MCF 10A (cell line): ENCODE data around the gene SH3BP5. TPM values are rescaled to one million over a fixed set of nuclear protein-coding genes. Genes with fewer than 3 reads are reported as not detected.
A peak's percentile ranks its signal among the peaks of the same experiment; 100 is the strongest.

Experiments used
- BruUV-seq: library from RNA; stranded (reverse); fragments of 400-500 nt; replicated peaks from 2 replicates; lab custom pipeline; 2021; lab: Mats Ljungman, UMichigan
- CTCF ChIA-PET: fragments of 300-600 bp; sonication (Branson Sonifier 250); formaldehyde crosslinking; extraction: SDS; loops from one replicate; lab custom pipeline; 2021; ENCODE audit warnings: antibody characterized with exemption, inconsistent platforms; lab: Yijun Ruan, JAX
- POLR2A ChIA-PET: fragments of 300-600, 350-650 bp; sonication (Branson Sonifier 250); formaldehyde crosslinking; extraction: SDS; loops from one replicate; lab custom pipeline; 2020; ENCODE audit warnings: antibody characterized with exemption, inconsistent platforms; lab: Yijun Ruan, JAX
- DNase-seq: peaks from one replicate; pipeline ENCODE4 v3.0.0-alpha.2; 2018; ENCODE audit not compliant: unreplicated experiment
- H3K27ac Mint-ChIP-seq: one replicate; pipeline ENCODE4 v1.8.0; 2022; ENCODE audit warnings: mild to moderate bottlenecking, low read depth, mixed read lengths; ENCODE audit not compliant: unreplicated experiment
- H3K27me3 Mint-ChIP-seq: one replicate; pipeline ENCODE4 v1.8.0; 2022; ENCODE audit warnings: mixed read lengths; ENCODE audit not compliant: insufficient read depth, unreplicated experiment
- H3K36me3 Mint-ChIP-seq: one replicate; pipeline ENCODE4 v1.8.0; 2022; ENCODE audit warnings: mild to moderate bottlenecking, moderate library complexity, mixed read lengths; ENCODE audit not compliant: insufficient read depth, unreplicated experiment
- H3K4me1 Mint-ChIP-seq: one replicate; pipeline ENCODE4 v1.8.0; 2022; ENCODE audit warnings: mixed read lengths; ENCODE audit not compliant: insufficient read depth, unreplicated experiment
- H3K4me3 Mint-ChIP-seq: one replicate; pipeline ENCODE4 v1.8.0; 2022; ENCODE audit warnings: mild to moderate bottlenecking, moderate library complexity, mixed read lengths; ENCODE audit not compliant: unreplicated experiment
- H3K9me3 Mint-ChIP-seq: one replicate; pipeline ENCODE4 v1.8.0; 2022; ENCODE audit warnings: mixed read lengths; ENCODE audit not compliant: unreplicated experiment
- intact Hi-C: fragments of 100-400 bp; cut with micrococcal nuclease; formaldehyde crosslinking; loops from 2 replicates; pipeline ENCODE4 v1.14.1; 2022
- total RNA-seq: library from RNA; stranded (reverse); gene quantifications from 2 replicates; pipeline ENCODE4 v1.2.3, GENCODE V29; 2022
- TF ChIP-seq, protein P1 (sequence below): fragments of 200-600 bp; IDR thresholded peaks from one replicate; pipeline ENCODE4 v1.8.0; 2022; ENCODE audit warnings: antibody characterized with exemption, mild to moderate bottlenecking; ENCODE audit not compliant: unreplicated experiment

The SH3BP5 gene
- total RNA-seq, 1 experiment from 2014 or later: 8.8 TPM

DNA sequence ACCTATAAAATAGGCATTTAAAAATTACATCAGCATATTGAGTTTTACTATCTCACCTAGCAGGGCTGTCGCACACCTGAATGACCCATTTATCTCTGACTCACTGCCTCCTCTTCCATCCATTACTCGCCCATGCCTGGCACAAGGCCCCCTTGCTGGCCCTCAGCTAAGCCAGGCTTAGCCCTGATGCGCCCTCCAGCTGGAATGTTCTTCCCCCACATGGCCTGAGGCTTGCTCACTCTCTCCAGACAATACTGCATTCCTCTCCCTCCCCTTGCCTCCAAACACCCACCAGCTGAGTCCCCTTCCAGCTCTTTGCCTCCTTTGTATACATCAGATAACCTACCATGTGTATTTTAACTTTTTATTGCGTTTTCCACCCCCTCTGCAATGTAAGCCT, 7.2 kb downstream of the SH3BP5 start:
- ChIA-PET CTCF (interaction anchor here (1.0 to 1.7 kb wide), 2 partner anchors 25 to 57 kb away, joined by 3 to 12 read pairs; no protein-coding TSS in a partner anchor), POLR2A (interaction anchor here (1.0 kb wide), 1 partner anchor 53 kb away, joined by 3 read pairs; no protein-coding TSS in a partner anchor)
- Mint-ChIP-seq H3K27ac (no peak overlapping the region), H3K36me3 (no peaks in the 10 kb centered on the region), H3K9me3 (no peaks in the 10 kb centered on the region), H3K4me1 (peaks cover 13% of the 10 kb centered on the region), H3K4me3 (no peak overlapping the region), H3K27me3 (no peaks in the 10 kb centered on the region)
- BruUV-seq: no TSS peak
- TF ChIP-seq, protein P1, sequence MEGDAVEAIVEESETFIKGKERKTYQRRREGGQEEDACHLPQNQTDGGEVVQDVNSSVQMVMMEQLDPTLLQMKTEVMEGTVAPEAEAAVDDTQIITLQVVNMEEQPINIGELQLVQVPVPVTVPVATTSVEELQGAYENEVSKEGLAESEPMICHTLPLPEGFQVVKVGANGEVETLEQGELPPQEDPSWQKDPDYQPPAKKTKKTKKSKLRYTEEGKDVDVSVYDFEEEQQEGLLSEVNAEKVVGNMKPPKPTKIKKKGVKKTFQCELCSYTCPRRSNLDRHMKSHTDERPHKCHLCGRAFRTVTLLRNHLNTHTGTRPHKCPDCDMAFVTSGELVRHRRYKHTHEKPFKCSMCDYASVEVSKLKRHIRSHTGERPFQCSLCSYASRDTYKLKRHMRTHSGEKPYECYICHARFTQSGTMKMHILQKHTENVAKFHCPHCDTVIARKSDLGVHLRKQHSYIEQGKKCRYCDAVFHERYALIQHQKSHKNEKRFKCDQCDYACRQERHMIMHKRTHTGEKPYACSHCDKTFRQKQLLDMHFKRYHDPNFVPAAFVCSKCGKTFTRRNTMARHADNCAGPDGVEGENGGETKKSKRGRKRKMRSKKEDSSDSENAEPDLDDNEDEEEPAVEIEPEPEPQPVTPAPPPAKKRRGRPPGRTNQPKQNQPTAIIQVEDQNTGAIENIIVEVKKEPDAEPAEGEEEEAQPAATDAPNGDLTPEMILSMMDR: no peak
- DNase-seq: no peak
- intact Hi-C loops: no loop called here

DNA sequence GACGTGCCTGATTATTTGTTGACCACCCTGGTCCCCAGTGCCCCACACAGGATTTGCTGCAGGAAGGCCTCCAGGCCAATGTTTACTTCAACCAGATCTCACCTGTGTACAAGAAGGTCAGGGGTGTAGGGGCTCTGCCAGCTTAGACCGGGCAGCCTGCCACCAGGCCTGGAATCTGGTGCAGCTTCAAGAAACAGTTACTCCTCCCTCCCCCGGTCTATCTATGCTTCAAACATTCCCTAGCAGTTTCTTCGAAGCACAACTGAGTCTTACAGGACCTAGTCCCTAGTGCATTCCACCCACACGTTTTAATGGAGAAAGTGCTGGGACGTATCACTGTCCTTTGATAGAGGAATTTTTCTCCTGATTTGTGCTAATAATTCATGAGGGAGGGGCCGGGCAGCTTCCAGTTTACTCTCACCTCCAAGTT, 8.0 kb downstream of the SH3BP5 start:
- DNase-seq: no peak
- H3K27me3 Mint-ChIP-seq: no peaks in the 10 kb centered on the region
- BruUV-seq: no TSS peak
- POLR2A ChIA-PET: no interaction called here
- no peak overlapping the region for H3K4me3 Mint-ChIP-seq
- H3K27ac Mint-ChIP-seq: peak overlapping the region; percentile 61
- TF ChIP-seq, protein P1: no peak
- CTCF ChIA-PET: interaction anchor here (0.7 to 2.1 kb wide), 3 partner anchors 14 to 216 kb away, joined by 4 to 7 read pairs (median 6); no protein-coding TSS in a partner anchor
- intact Hi-C loops: no loop called here
- no peaks in the 10 kb centered on the region for H3K9me3 Mint-ChIP-seq
- no peaks in the 10 kb centered on the region for H3K36me3 Mint-ChIP-seq
- peaks cover 21% of the 10 kb centered on the region for H3K4me1 Mint-ChIP-seq

DNA sequence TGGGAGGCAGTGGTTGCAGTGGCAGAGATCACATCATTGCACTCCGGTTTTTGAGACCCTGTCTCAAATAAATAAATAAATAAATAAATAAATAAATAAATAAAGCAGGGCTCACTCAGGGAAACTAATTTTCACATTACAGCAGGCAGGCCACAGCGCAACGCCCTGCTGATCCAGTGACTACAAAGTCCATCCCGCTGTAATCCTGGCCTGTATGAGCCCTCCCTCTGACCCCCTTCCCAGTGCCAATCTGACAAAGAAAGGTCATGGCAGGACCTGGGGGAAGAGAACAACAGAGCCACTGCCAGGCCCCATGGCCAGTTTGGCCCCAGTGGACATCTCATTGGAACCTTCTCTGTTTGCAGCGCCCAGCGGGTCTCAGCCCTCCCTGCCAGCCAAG, 9.3 kb downstream of the SH3BP5 start:
- TF ChIP-seq, protein P1: no peak
- POLR2A ChIA-PET: no interaction called here
- Mint-ChIP-seq H3K9me3 (no peaks in the 10 kb centered on the region), H3K4me1 (peaks cover 25% of the 10 kb centered on the region), H3K4me3 (no peak overlapping the region), H3K27ac (no peak overlapping the region), H3K36me3 (no peaks in the 10 kb centered on the region), H3K27me3 (no peaks in the 10 kb centered on the region)
- DNase-seq: no peak
- CTCF ChIA-PET: interaction anchor here (0.8 to 2.1 kb wide), 3 partner anchors 10 to 55 kb away, joined by 3 to 7 read pairs (median 4); partner anchors contain the start of gene SH3BP5
- no TSS peak for BruUV-seq
- intact Hi-C loops: no loop called here

DNA sequence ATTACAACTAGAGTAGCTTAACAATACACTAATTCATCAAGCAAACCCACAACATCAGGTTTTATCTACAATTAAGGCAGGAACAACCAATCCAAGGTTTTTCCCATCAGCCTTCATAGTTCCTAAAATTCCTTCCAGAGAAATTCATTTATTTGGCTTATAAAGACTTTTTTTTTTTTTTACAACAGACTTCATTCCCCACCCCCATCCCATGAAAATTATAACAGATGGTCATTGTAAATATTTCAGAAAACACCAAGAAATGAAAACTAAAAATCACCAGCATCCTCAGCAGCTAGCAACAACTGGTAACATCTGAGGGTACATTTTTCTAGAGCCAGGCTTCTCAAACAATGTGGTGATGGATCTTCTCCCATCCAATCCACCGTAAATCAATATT, 11.0 kb downstream of the SH3BP5 start:
- no peaks in the 10 kb centered on the region for H3K9me3 Mint-ChIP-seq
- H3K4me1 Mint-ChIP-seq: peaks cover 25% of the 10 kb centered on the region
- no TSS peak for BruUV-seq
- DNase-seq: no peak
- intact Hi-C loops: no loop called here
- no peaks in the 10 kb centered on the region for H3K27me3 Mint-ChIP-seq
- ChIA-PET POLR2A (interaction anchor here (1.4 to 3.2 kb wide), 7 partner anchors 9 to 222 kb away, joined by 4 to 29 read pairs (median 16); partner anchors contain the start of genes RBSN and SH3BP5), CTCF (interaction anchor here (0.6 to 2.6 kb wide), 7 partner anchors 9 to 84 kb away, joined by 3 to 24 read pairs (median 7); partner anchors contain the start of gene SH3BP5)
- H3K4me3 Mint-ChIP-seq: no peak overlapping the region
- H3K27ac Mint-ChIP-seq: no peak overlapping the region
- TF ChIP-seq, protein P1: no peak
- H3K36me3 Mint-ChIP-seq: no peaks in the 10 kb centered on the region
